ENCODE results near the gene CPA1. TPM values are rescaled to one million over a fixed set of nuclear protein-coding genes. Genes with fewer than 3 reads are reported as not detected.

CPA1 gene
- total RNA-seq, 1 experiment from 2014 or later, result not detected

GRCh38 chr7:130395421-130395820, 15.1 kb downstream of the CPA1 start:
- DNase-seq, result no peak
- no peaks in the 10 kb centered on the region for H3K36me3 ChIP-seq (ENCODE audit: low read depth)
- H3K4me1 ChIP-seq (replicated peaks; ENCODE audit: insufficient read depth), result no peaks in the 10 kb centered on the region
- BruUV-seq (replicated peaks), result no TSS peak
- intact Hi-C loops (cut with micrococcal nuclease; ENCODE audit: unreplicated experiment), result no loop called here
- no peak overlapping the region for H3K4me3 ChIP-seq
- H3K4me2 ChIP-seq, result no peak overlapping the region
- CTCF ChIA-PET, result no interaction called here
- no peaks in the 10 kb centered on the region for H3K9me3 ChIP-seq (ENCODE audit: insufficient read depth, low read depth)
- no peaks in the 10 kb centered on the region for H3F3A ChIP-seq (ENCODE audit: insufficient read depth, low read depth)
- POLR2A ChIA-PET (ENCODE audit: unreplicated experiment), result no interaction called here
- no peaks in the 10 kb centered on the region for H3K9me2 ChIP-seq (ENCODE audit: insufficient read depth)
- H3K27ac ChIP-seq, result no peak overlapping the region
- H4K20me1 ChIP-seq (ENCODE audit: insufficient read depth), result no peaks in the 10 kb centered on the region
- no peaks in the 10 kb centered on the region for H3K79me2 ChIP-seq (ENCODE audit: low read depth)
- TF ChIP-seq CTCF (conservative IDR thresholded peaks at IDR 0.05) (no peak), EZH2 (IDR thresholded peaks at IDR 0.05; ENCODE audit: low read depth) (no peak)
- H2AFZ ChIP-seq, result no peak overlapping the region
- H3K27me3 ChIP-seq (ENCODE audit: insufficient read depth, low read depth), result no peaks in the 10 kb centered on the region

- Histone ChIP-seq H3K79me2 (ENCODE audit: low read depth) (no peaks in the 10 kb centered on the region), H4K20me1 (ENCODE audit: insufficient read depth) (no peaks in the 10 kb centered on the region), H3K4me1 (replicated peaks; ENCODE audit: insufficient read depth) (no peaks in the 10 kb centered on the region), H3K27ac (no peak overlapping the region), H3K27me3 (ENCODE audit: insufficient read depth, low read depth) (no peaks in the 10 kb centered on the region), H3K4me3 (no peak overlapping the region), H3K9me2 (ENCODE audit: insufficient read depth) (no peaks in the 10 kb centered on the region), H3K9me3 (ENCODE audit: insufficient read depth, low read depth) (no peaks in the 10 kb centered on the region), H3K36me3 (ENCODE audit: low read depth) (no peaks in the 10 kb centered on the region), H2AFZ (no peak overlapping the region), H3F3A (ENCODE audit: insufficient read depth, low read depth) (no peaks in the 10 kb centered on the region), H3K4me2 (no peak overlapping the region)
- no TSS peak for BruUV-seq (replicated peaks)
- DNase-seq, result no peak
- ChIA-PET POLR2A (ENCODE audit: unreplicated experiment) (no interaction called here), CTCF (no interaction called here)
- intact Hi-C loops (cut with micrococcal nuclease; ENCODE audit: unreplicated experiment), result no loop called here
- no peak for TF ChIP-seq EZH2 (IDR thresholded peaks at IDR 0.05; ENCODE audit: low read depth)
- TF ChIP-seq CTCF (conservative IDR thresholded peaks at IDR 0.05), result no peak
Measured at GRCh38 chr7:130396109-130396508, 15.8 kb downstream of the CPA1 start.

GRCh38 chr7:130397051-130397757, 16.9 kb downstream of the CPA1 start:
- Histone ChIP-seq H3K36me3 (ENCODE audit: low read depth) (0 out of 2 replicates have a peak, but pooled peaks cover 5% of the 10 kb centered on the region), H3K4me2 (no peak overlapping the region), H3K79me2 (ENCODE audit: low read depth) (no peaks in the 10 kb centered on the region), H3K4me1 (replicated peaks; ENCODE audit: insufficient read depth) (no peaks in the 10 kb centered on the region), H3K27me3 (ENCODE audit: insufficient read depth, low read depth) (no peaks in the 10 kb centered on the region), H3K27ac (no peak overlapping the region), H3F3A (ENCODE audit: insufficient read depth, low read depth) (no peaks in the 10 kb centered on the region), H4K20me1 (ENCODE audit: insufficient read depth) (no peaks in the 10 kb centered on the region), H3K4me3 (no peak overlapping the region), H2AFZ (no peak overlapping the region), H3K9me2 (ENCODE audit: insufficient read depth) (no peaks in the 10 kb centered on the region), H3K9me3 (ENCODE audit: insufficient read depth, low read depth) (no peaks in the 10 kb centered on the region)
- TF ChIP-seq CTCF (conservative IDR thresholded peaks at IDR 0.05), result no peak
- intact Hi-C loops (cut with micrococcal nuclease; ENCODE audit: unreplicated experiment), result no loop called here
- ChIA-PET CTCF (interaction anchor here (0.7 kb wide), 1 partner anchor 10 kb away, joined by 9 read pairs; no protein-coding TSS in a partner anchor), POLR2A (ENCODE audit: unreplicated experiment) (no interaction called here)
- BruUV-seq (replicated peaks), result no TSS peak
- DNase-seq, result no peak

All from PC-9 (cell line).